Measurements from ENCODE around the gene SLC22A23. TPM values are rescaled to one million over a fixed set of nuclear protein-coding genes. Genes with fewer than 3 reads are reported as not detected.

The SLC22A23 gene
- total RNA-seq, 2 experiments from 2014 or later = not detected

- H3K4me1 ChIP-seq (ENCODE audit: insufficient read depth, low read length, poor library complexity, severe bottlenecking) = no peaks in the 10 kb centered on the region
- POLR2A ChIA-PET = no interaction called here
- H3K79me2 ChIP-seq (ENCODE audit: insufficient read depth, low read depth, low read length) = no peaks in the 10 kb centered on the region
- H3K36me3 ChIP-seq (ENCODE audit: insufficient read depth, low read length) = no peaks in the 10 kb centered on the region
- CTCF ChIA-PET (ENCODE audit: unreplicated experiment) = no interaction called here
- DNase-seq (ENCODE audit: low spot score) = no peak
- H3K27ac ChIP-seq (ENCODE audit: low read depth, low read length, poor library complexity, severe bottlenecking) = no peak overlapping the region
- intact Hi-C loops (cut with micrococcal nuclease; ENCODE audit: unreplicated experiment) = no loop called here
- H3K9me2 ChIP-seq (ENCODE audit: insufficient read depth, low read length) = no peaks in the 10 kb centered on the region
- TF ChIP-seq EZH2phosphoT487 (IDR thresholded peaks at IDR 0.05; ENCODE audit: borderline replicate concordance, low read depth, low read length) (no peak), CTCF (conservative IDR thresholded peaks at IDR 0.05; ENCODE audit: low read length) (no peak)
- no peaks in the 10 kb centered on the region for H4K20me1 ChIP-seq (ENCODE audit: insufficient read depth, low read length)
- BruUV-seq (replicated peaks) = no TSS peak
- no peak overlapping the region for H3K4me2 ChIP-seq (ENCODE audit: low read length)
- no peak overlapping the region for H2AFZ ChIP-seq (ENCODE audit: low read length)
- no peak overlapping the region for H3K4me3 ChIP-seq (ENCODE audit: low read depth, low read length, poor library complexity, severe bottlenecking)
- no peaks in the 10 kb centered on the region for H3K9me3 ChIP-seq (ENCODE audit: low read length)
Observed at GRCh38 chr6:3292431-3293197, 164.2 kb downstream of the SLC22A23 start.

- no peak overlapping the region for H3K4me3 ChIP-seq (ENCODE audit: low read depth, low read length, poor library complexity, severe bottlenecking)
- H3K4me2 ChIP-seq (ENCODE audit: low read length) = no peak overlapping the region
- no peaks in the 10 kb centered on the region for H3K4me1 ChIP-seq (ENCODE audit: insufficient read depth, low read length, poor library complexity, severe bottlenecking)
- H2AFZ ChIP-seq (ENCODE audit: low read length) = no peak overlapping the region
- H3K9me2 ChIP-seq (ENCODE audit: insufficient read depth, low read length) = no peaks in the 10 kb centered on the region
- POLR2A ChIA-PET = interaction anchor here (1.2 kb wide), 1 partner anchor 32 kb away, joined by 4 read pairs; no protein-coding TSS in a partner anchor
- H4K20me1 ChIP-seq (ENCODE audit: insufficient read depth, low read length) = no peaks in the 10 kb centered on the region
- DNase-seq (ENCODE audit: low spot score) = no peak
- H3K9me3 ChIP-seq (ENCODE audit: low read length) = no peaks in the 10 kb centered on the region
- CTCF ChIA-PET (ENCODE audit: unreplicated experiment) = no interaction called here
- no peak overlapping the region for H3K27ac ChIP-seq (ENCODE audit: low read depth, low read length, poor library complexity, severe bottlenecking)
- H3K79me2 ChIP-seq (ENCODE audit: insufficient read depth, low read depth, low read length) = no peaks in the 10 kb centered on the region
- no TSS peak for BruUV-seq (replicated peaks)
- no peaks in the 10 kb centered on the region for H3K36me3 ChIP-seq (ENCODE audit: insufficient read depth, low read length)
- TF ChIP-seq EZH2phosphoT487 (IDR thresholded peaks at IDR 0.05; ENCODE audit: borderline replicate concordance, low read depth, low read length) = no peak
- TF ChIP-seq CTCF (conservative IDR thresholded peaks at IDR 0.05; ENCODE audit: low read length) = no peak
- intact Hi-C loops (cut with micrococcal nuclease; ENCODE audit: unreplicated experiment) = no loop called here
Observed at GRCh38 chr6:3291987-3292386, 164.9 kb downstream of the SLC22A23 start.

GRCh38 chr6:3291346-3291745 is 165.5 kb downstream of the SLC22A23 start:
- ChIA-PET CTCF (ENCODE audit: unreplicated experiment) (no interaction called here), POLR2A (interaction anchor here (0.6 to 1.2 kb wide), 3 partner anchors 9 to 718 kb away, joined by 3 to 4 read pairs (median 4); no protein-coding TSS in a partner anchor)
- no peaks in the 10 kb centered on the region for H3K79me2 ChIP-seq (ENCODE audit: insufficient read depth, low read depth, low read length)
- BruUV-seq (replicated peaks) = no TSS peak
- H3K36me3 ChIP-seq (ENCODE audit: insufficient read depth, low read length) = no peaks in the 10 kb centered on the region
- no peaks in the 10 kb centered on the region for H3K4me1 ChIP-seq (ENCODE audit: insufficient read depth, low read length, poor library complexity, severe bottlenecking)
- no peak overlapping the region for H3K4me3 ChIP-seq (ENCODE audit: low read depth, low read length, poor library complexity, severe bottlenecking)
- no peak for DNase-seq (ENCODE audit: low spot score)
- no peaks in the 10 kb centered on the region for H3K9me2 ChIP-seq (ENCODE audit: insufficient read depth, low read length)
- no peak overlapping the region for H3K4me2 ChIP-seq (ENCODE audit: low read length)
- intact Hi-C loops (cut with micrococcal nuclease; ENCODE audit: unreplicated experiment) = no loop called here
- no peaks in the 10 kb centered on the region for H3K9me3 ChIP-seq (ENCODE audit: low read length)
- no peak overlapping the region for H2AFZ ChIP-seq (ENCODE audit: low read length)
- H4K20me1 ChIP-seq (ENCODE audit: insufficient read depth, low read length) = no peaks in the 10 kb centered on the region
- no peak overlapping the region for H3K27ac ChIP-seq (ENCODE audit: low read depth, low read length, poor library complexity, severe bottlenecking)
- TF ChIP-seq CTCF (conservative IDR thresholded peaks at IDR 0.05; ENCODE audit: low read length) = no peak
